GM20431 (cell line): ENCODE results near the gene RNF121.

ENCODE experiments used
- in situ Hi-C: fragments of 300-500 bp; cut with MseI, MboI; formaldehyde crosslinking; loops from one replicate; pipeline ENCODE4 v1.15.0; 2020; ENCODE audit warnings: low sequenced_read_pairs; ENCODE audit not compliant: unreplicated experiment

RNF121 gene

DNA sequence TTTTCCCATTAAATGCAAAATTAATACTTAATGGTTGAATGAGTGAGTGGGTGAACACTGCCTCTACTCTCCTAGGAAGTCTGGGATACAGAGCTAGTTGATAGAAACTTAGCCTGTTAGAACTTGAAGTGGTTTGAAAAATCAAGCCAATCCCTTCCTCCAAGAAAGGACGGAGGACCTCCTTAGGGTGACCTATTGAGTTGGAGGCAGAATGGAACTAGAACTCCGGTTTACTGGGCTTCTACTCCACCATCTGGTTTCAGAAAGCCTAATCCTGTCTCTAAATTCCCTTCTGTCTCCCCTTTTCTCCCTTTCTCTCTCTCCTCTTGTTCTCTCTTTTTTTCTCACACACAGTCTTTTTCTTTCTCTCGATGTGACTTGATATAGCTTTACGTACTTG is 50.2 kb downstream of the RNF121 start:
- in situ Hi-C loops: no loop called here

DNA sequence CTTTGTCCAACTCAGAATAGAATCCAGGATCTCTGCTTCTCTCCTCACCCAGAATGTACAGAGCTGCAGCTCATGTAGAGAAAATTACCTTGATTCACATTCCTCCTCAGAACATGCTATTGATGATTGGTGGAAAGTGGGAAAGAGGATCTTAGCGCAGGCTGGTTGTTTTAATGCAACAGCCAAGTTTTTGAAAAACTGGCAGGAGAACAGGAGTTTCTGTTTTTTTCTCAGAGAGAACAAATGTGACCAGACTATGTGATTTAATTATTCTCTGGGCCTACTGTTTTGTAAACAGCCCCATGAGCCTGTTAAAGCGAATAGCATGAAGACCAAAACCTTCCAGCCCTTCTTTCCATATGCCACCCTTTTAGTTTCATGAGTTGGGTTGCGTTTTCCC is 50.8 kb downstream of the RNF121 start:
- in situ Hi-C loops: no loop called here

DNA sequence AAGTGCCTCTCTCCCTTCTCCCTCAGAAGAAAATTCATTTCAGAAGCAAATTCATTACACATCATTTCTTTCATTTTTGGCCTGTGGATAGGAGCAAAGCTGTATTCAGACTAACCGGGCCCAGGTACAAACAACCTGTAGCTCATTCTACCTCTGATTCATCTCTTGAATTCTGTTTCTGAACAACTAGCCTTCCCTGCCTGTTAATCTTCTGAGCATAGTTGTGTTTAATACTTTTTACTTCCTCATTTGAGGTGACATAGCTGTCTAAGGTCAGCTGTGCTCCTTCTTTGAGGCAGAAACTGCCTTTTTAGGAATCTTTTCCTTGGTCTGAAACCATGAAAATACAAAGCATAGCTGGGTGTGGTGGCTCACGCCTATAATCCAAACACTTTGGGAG is 57.3 kb downstream of the RNF121 start:
- in situ Hi-C loops: no loop called here

DNA sequence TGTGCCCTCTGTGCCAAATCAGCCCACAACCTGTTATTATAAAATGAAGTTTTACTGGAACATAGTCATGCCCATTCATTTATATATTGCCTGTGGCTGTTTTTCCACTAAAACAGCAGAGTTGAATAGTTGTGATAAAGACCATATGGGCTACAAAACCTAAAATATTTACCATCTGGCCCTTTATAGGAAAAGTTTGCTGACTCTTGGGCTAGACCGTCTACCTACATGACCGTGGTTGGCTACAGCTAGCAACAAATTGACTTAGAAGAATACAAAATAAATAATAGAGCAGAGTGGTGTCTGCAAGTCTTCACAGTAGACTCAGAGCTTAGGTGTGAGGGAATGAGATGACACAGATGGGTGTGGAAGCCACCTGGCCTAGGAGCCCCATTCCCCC is 58.7 kb downstream of the RNF121 start:
- in situ Hi-C loops: no loop called here

DNA sequence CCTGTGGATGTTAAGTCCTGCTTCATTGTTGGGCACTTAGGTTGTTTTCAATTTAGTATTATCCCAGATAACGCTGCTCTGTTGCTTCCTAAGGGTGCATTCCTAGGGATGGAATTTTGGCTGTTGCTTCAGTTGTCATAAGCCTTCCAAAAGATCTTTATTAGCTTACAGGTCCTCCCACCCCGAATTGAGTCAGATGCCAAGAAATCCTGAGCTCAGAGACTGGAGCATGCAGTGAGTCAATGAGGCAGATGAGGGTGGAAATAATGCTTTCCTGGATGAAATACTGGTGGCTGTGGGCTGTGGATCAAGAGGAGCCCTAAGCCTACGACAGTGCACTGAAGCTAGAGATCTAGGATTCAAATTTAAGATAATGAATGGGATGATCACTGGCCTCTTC is 59.2 kb downstream of the RNF121 start:
- in situ Hi-C loops: no loop called here

DNA sequence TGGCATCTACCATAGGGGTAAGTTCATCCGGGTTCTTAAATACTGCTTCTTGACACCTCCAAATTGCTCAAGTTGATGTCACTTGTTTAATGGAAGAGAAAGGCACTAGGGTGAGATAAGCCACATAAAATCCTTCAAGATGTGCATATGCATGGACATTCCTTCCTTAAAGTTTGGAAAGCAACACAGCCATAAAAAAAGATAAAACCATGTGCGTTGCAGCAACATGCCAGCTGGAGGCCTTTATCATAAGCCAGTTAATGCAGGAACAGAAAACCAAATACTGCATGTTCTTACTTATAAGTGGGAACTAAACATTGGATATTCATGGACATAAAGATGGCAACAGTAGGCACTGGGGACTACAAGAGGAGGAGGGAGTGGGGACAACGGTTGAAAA is 61.9 kb downstream of the RNF121 start:
- in situ Hi-C loops: no loop called here

DNA sequence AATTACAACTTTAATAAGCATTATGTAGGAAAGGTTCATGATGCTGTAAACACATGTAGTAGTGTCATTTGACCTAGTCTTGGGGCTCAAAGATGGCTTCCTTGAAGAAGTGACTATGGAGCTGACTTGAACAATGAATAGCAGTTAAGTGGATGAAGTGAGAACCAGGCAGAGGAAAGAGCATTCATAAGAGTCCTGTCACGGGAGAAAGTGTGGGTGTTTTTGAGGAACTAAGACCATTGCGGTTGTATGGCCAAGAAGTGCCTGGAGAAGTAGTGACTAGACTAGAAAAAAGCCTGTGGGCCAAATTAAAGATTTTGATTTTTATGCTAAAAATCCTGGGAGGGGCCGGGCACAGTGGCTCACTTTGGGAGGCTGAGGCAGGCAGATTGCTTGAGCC is 62.6 kb downstream of the RNF121 start:
- in situ Hi-C loops: no loop called here

DNA sequence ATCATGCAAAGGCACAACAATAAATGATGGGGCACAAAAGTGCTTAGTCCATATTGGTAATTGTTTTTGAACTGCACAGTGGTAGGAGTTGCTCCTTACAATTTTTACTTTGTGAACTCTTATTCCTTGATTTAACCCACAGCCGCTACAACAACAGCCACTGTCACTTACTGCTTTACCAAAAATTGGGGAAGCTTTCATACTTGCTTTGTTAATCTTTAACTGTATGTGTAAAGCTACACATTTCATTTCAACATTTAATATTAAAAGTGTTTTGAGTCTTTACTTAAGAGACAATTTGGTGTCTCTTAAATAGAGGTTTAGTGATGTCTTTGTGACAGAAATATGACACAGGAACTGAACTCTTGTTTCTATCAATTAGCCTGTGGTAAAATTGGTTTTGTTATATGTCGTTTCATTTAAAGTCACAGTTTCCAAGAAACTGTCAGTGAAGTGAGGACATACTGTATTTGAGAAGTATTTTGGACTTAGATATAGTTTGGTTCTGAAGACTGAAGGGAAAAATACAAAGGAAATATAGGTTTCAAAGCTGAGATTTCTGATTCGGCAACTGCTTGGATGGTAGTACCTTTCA is 63.4 kb downstream of the RNF121 start:
- in situ Hi-C loops: no loop called here

DNA sequence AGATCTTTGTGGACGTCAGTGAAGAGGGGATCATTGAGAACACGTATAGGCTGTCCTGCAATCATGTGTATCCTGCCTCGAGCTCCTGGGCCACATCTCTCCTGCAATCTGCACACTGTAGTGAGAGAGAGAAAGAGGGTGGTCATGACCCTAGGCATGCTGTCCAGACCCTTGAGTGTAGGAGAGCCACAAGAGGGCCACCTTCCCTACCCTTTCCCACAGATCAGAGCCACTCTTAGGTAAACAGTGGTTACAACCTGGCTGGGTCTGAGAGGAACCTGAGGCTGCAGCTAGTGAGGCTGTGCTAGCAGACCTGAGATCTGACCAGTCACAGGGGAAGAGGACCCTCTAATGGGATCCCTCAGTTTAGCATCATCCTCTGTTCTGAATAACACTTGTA is 65.9 kb downstream of the RNF121 start:
- in situ Hi-C loops: no loop called here

DNA sequence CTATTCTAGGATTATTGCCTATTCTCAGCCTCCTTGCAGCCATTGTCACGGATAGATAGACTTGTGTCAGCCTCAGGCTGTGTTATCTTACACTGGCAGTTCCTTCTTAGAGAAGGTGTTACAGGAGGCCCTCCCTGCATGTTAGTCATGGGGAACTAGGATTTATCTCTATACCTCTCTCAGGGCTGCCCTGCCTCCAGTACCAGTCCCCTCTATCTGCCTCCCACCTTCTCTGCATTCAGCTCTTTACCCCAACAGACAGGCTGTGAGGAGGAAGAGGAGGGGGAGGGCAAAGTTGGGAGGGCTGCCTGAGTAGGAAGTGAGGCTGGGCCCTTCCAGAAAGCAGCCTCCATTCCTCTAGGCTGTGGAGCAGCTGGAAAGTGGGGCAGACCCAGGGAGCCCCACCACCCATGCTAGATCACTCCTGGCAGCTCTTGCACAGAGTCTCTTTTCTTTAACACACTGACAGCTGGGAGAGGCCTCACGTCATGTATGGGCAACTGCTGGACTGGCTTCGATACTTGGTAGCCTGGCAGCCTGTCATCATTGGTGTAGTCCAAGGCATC is 67.0 kb downstream of the RNF121 start:
- in situ Hi-C loops: no loop called here

DNA sequence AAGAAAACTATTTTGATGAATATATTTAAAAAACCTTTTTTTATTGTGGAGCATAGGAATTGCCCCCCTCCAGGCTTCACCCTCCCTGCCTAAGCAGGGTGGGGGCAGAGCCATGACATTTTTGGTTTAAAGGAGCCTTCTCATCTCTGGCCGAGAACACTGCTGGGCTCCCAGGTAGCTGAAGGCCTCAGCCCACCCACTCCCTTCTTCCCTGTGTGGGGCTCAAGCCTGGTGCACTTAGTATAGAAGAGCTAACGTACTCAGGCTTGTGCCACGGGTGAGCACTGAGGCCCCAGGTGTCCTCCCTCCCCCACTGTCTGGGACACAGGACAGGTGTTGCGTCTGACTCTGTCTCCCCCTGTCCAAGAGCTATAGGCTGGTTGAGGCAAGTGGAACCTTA is 67.7 kb downstream of the RNF121 start:
- in situ Hi-C loops: no loop called here

DNA sequence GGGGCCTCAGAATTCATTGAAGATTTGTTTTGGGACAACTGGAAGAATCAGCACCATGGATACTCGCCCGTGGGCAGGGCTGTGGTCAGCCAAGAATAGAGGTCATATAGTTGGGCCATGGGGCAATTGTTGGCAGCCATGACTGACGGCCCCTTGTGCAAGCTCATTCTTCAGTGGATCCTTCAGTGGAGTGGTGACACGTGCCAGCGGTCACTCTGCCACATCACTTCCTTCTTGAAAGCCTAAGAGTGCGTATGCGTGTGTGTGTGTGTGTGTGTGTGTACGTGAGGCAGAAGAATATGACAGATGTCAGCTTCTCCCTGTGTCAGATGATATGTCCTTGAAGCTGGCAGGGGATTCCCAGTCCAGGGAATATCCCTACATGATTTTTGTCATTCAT is 68.1 kb downstream of the RNF121 start:
- in situ Hi-C loops: no loop called here

DNA sequence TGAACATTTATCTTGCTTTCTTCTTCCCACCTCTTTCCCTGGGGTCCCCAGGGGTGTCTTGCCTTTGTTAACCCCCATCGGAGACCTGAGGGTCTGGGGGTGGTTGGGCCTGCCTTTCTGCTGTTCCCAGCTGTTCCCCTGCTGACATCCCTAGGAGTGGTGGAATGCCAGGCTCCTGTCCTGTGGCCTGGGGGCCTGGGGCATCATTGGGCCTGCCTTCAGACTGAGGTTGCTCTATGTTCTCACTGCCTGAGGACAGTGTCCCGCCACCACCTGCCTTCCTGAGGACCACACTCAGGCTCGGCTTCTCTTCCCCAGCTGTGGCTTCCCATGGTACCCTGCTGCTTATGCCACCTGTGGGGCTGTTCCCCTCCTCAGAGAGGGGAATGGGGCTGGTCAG is 68.7 kb downstream of the RNF121 start:
- in situ Hi-C loops: no loop called here

DNA sequence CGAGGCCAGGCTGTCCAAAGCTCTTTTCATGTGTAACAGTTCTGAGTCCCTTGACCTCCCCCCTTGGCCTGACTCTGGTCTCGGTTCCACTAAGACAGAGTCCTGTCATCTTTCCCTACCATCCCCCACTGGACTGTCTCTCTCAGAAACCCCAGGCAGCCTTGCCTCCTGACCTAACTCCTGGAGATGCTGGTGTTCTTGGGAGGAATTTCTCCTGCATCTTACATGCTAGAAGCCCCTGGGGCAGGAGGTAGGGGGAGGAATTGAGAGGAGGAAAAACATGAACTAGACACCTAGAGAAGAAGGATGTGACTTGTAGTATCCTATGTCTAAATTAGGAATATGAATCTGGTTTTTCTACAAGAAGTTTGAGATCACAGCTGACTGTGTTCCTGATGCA is 69.2 kb downstream of the RNF121 start:
- in situ Hi-C loops: no loop called here

DNA sequence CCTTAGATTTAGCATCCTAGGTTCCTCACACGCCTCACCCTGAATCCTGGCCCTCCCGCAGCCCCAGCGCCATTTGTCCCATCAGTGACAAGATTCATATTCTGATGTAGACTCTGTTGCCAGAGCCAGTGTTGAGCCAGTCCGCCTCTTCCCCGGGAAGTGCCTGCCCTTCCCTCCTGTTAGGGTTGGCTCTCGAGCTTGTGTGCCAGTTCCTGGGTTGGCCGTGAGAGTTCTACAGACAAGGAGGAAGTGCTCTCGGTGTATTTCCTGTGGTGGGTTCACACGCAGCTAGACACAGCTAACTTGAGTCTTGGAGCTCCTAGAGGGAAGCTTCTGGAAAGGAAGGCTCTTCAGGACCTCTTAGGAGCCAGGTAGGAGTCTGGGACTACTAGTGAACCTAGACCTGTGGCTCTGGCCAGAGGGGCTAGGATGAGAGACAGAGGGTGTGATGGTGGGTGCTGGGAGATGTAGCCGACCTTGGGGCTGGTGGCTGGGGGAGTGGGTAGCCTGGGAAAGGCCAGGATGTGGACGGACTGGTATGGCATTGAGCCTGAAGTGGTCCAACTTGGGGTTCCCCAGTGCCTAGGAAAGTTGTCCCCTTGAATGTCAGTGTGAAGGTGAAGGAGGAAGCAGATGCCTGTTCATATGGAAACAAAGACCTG is 69.9 kb downstream of the RNF121 start, which contains the start of gene IL18BP:
IL18BP (plus strand) TSS at position 261 of the 662 bp plus-strand sequence. CDS start 1,076 bp downstream, outside the sequence.
- in situ Hi-C loops: no loop called here

DNA sequence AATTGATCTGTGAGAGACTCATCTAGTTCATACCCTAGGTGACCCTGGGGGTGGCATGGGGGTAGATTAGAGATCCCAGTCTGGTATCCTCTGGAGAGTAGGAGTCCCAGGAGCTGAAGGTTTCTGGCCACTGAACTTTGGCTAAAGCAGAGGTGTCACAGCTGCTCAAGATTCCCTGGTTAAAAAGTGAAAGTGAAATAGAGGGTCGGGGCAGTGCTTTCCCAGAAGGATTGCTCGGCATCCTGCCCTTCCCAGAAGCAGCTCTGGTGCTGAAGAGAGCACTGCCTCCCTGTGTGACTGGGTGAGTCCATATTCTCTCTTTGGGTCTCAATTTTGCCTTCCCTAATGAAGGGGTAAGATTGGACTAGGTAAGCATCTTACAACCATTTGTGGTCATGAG is 70.5 kb downstream of the RNF121 start:
- in situ Hi-C loops: no loop called here

DNA sequence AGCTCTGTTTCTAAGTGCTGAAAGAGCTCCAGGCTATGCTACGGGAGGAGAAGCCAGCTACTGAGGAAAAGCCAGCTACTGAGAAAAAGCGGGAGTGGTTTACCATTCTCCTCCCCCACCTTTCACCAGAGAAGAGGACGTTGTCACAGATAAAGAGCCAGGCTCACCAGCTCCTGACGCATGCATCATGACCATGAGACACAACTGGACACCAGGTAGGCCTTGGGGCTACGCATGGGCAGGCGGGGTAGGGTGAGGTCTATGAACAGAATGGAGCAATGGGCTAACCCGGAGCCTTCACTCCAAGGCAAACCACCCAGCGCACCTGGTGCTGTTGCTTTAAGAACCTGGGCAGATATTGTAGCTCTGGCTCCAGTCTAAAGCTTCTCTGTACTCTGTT is 71.0 kb downstream of the RNF121 start:
- in situ Hi-C loops: no loop called here

DNA sequence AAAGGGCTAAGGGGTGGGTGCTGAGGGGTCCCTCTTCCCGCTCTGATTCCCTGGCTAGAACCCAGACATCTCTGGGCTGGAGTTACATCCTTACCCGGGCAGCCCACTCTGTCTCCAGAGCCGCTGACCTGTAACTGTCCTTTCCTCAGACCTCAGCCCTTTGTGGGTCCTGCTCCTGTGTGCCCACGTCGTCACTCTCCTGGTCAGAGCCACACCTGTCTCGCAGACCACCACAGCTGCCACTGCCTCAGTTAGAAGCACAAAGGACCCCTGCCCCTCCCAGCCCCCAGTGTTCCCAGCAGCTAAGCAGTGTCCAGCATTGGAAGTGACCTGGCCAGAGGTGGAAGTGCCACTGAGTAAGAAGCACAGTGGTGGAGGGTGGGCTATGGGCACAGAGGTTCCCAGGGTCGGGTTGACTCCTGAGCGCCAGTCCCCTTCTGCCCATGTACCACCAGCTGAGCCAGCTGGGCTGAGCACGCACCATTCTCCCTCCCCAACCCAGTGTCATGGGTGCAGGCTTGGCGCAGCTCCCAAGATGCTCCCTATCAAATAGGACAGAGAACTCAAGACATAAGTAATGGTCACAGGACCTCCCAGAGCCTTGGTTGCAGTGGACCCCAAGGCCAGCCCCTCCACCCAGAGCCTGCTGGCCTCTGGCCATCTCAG is 71.5 kb downstream of the RNF121 start:
- in situ Hi-C loops: no loop called here

DNA sequence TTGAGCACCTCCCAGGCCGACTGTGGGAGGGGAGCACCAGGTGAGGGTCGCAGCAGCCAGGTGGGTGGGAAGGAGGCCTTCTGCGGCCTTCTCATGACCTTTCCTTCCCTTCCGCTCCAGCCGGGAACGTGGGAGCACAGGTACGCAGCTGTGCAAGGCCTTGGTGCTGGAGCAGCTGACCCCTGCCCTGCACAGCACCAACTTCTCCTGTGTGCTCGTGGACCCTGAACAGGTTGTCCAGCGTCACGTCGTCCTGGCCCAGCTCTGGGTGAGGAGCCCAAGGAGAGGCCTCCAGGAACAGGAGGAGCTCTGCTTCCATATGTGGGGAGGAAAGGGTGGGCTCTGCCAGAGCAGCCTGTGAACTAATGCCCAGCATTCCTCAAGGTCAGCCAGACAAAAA is 72.4 kb downstream of the RNF121 start:
- in situ Hi-C loops: no loop called here

DNA sequence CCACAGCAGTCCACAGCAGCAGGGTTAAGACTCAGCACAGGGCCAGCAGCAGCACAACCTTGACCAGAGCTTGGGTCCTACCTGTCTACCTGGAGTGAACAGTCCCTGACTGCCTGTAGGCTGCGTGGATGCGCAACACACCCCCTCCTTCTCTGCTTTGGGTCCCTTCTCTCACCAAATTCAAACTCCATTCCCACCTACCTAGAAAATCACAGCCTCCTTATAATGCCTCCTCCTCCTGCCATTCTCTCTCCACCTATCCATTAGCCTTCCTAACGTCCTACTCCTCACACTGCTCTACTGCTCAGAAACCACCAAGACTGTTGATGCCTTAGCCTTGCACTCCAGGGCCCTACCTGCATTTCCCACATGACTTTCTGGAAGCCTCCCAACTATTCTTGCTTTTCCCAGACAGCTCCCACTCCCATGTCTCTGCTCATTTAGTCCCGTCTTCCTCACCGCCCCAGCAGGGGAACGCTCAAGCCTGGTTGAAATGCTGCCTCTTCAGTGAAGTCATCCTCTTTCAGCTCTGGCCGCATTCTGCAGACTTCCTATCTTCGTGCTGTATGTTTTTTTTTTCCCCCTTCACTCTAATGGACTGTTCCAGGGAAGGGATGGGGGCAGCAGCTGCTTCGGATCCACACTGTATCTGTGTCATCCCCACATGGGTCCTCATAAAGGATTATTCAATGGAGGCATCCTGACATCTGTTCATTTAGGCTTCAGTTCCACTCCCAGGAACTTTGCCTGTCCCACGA is 73.2 kb downstream of the RNF121 start:
- in situ Hi-C loops: no loop called here
